Esophagus (tissue), 2 donors: Measurements from ENCODE around the gene NUAK2. TPM values are rescaled to one million over a fixed set of nuclear protein-coding genes. Genes with fewer than 3 reads are reported as not detected.

Experiments used
- polyA plus RNA-seq, 2 donors: library from polyadenylated mRNA; stranded (reverse); fragments of 200-250 nt; gene quantifications; one replicate each; pipeline ENCODE4 v1.2.3, GENCODE V29; 2013
- donor health status: healthy with polysubstance abuse.
- donor health status: Bipolar disorder and iron deficiency.

The NUAK2 gene
- polyA plus RNA-seq, 2 donors = 14.7 to 28.3 TPM

Other genes with a start within 250 kb of the NUAK2 start
- 1 to 10 TPM; 1.0 to 1.8 TPM for gene TMEM81, start 237.3 kb downstream of the NUAK2 start, polyA plus RNA-seq
- gene RBBP5, start 199.8 kb downstream of the NUAK2 start, polyA plus RNA-seq = 1 to 10 TPM; 3.0 to 4.0 TPM
- gene DSTYK, start 110.0 kb downstream of the NUAK2 start, polyA plus RNA-seq = 1 to 10 TPM; 3.2 to 3.4 TPM
- under 1 TPM; 0.58 to 0.59 TPM for gene TMCC2, start 93.8 kb downstream of the NUAK2 start, polyA plus RNA-seq
- 1 to 10 TPM; 5.5 to 8.0 TPM for gene KLHDC8A, start 35.2 kb upstream of the NUAK2 start, polyA plus RNA-seq
- gene LEMD1, start 100.3 kb upstream of the NUAK2 start, polyA plus RNA-seq = under 1 TPM; 0.78 to 0.81 TPM
- under 1 TPM; 0.51 to 0.60 TPM for gene BLACAT1, start 134.3 kb upstream of the NUAK2 start, polyA plus RNA-seq
- 1 to 10 TPM; 3.5 to 9.0 TPM for gene CDK18, start 182.9 kb upstream of the NUAK2 start, polyA plus RNA-seq